ENCODE measurements around the gene MOB3B. TPM values are rescaled to one million over a fixed set of nuclear protein-coding genes. Genes with fewer than 3 reads are reported as not detected.

Gene MOB3B
- total RNA-seq, 1 donor from 2014 or later, result 17.8 TPM

DNA sequence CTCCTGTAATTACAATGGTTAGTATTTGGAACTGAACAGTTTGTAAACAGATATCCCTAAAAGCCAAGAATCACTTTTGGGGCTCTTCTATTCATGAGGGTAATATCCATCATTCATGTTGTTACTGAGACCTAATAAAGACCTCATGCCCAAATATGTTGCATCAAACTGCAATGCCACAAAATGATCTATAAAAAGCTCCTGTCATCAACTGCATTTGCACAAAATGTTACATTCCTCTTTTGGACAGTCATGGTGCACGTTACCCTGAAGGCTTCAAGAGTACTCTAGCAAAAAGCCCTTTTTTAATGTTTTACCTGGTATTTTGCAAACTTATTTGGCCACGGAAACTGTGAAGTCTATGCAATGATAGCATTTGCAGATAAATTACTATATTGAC, 218.4 kb downstream of the MOB3B start:
- Histone ChIP-seq H3K4me1 (no peaks in the 10 kb centered on the region), H3K27me3 (no peaks in the 10 kb centered on the region), H3K27ac (no peak overlapping the region), H3K4me3 (no peak overlapping the region), H3K9me3 (no peaks in the 10 kb centered on the region), H3K36me3 (no peaks in the 10 kb centered on the region)
- ATAC-seq (no peak), DNase-seq (no peak)
- intact Hi-C loops (cut with DNase I), result no loop called here
- no peak for TF ChIP-seq CTCF (IDR thresholded peaks at IDR 0.05)

DNA sequence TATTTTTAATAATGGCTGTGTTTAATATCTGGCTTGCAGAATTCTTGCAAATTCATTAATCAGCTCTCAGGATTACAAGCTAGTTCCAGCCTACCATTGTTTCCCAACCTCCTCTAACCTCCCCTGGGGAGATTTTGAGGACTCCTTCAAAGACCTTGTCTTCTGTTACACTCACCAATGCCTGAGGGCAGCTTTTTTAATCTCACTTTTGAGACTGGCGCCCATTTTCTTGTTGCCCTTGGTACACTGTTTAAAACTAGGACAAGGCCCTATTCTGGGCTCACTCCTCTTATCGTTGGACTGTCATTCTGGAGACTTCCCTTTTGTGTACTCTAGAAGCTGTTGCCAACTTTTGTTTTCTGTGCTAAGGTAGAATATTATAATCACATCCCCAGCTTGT, 219.0 kb downstream of the MOB3B start:
- TF ChIP-seq CTCF (IDR thresholded peaks at IDR 0.05), result no peak
- H3K27ac ChIP-seq, result no peak overlapping the region
- intact Hi-C loops (cut with DNase I), result no loop called here
- DNase-seq (no peak), ATAC-seq (no peak)
- no peaks in the 10 kb centered on the region for H3K27me3 ChIP-seq
- H3K4me1 ChIP-seq, result no peaks in the 10 kb centered on the region
- H3K9me3 ChIP-seq, result no peaks in the 10 kb centered on the region
- no peak overlapping the region for H3K4me3 ChIP-seq
- H3K36me3 ChIP-seq, result no peaks in the 10 kb centered on the region

DNA sequence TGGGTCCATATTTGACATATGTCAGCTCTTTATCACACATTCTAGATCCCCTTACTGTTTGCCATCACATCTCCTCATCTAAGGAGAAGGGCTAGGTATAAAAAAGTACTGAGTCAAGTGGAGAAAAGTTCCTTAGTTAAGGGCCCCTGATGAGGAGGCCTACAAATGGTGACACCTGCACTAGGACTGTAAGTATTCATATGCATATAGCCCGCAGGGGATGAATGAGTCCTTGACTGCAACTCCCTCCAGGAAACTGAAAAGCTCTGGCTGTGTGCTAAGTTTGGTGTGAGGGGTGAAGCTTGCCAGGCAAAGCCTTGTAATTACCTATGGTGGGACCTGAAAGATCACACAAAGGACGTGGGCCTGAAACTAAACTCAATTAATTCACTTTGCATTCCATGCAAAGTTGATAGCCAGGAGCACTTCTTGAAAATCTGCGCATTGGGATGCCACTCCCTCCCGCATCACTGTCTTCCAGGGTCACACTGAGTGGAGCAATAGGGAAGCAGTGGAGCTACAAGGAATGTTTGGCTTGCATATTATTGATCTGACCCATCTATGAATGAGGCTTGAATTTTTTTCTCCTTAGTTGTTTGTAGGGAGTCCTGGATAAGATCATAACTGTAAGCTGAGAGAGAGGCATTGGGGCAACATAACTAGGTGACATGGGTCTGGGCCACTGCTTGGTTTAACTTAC, 220.8 kb downstream of the MOB3B start:
- H3K27ac ChIP-seq, result no peak overlapping the region
- no peak overlapping the region for H3K4me3 ChIP-seq
- no peaks in the 10 kb centered on the region for H3K27me3 ChIP-seq
- TF ChIP-seq CTCF (IDR thresholded peaks at IDR 0.05), result no peak
- ATAC-seq, result no peak
- no peaks in the 10 kb centered on the region for H3K4me1 ChIP-seq
- no peaks in the 10 kb centered on the region for H3K36me3 ChIP-seq
- no peaks in the 10 kb centered on the region for H3K9me3 ChIP-seq
- intact Hi-C loops (cut with DNase I), result no loop called here
- DNase-seq, result no peak

DNA sequence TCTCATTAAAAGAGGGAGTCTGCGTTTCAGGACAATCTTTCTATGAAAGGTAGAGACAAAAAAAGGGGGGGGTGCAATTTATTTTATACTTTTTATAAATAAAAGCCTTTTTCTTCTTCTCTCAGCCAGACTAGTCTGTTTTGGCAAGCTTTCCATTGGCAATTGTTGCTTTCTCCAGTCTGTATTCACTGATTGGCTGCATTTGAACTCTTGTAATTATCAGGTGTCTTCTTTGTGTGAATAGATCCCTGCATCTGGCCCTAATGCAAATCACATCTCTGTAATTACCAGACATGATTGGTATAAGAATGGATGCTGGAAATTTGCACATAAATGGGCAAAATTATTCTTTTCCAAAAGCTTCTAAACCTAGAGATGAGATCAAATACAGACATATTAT, 225.1 kb downstream of the MOB3B start:
- Histone ChIP-seq H3K27ac (no peak overlapping the region), H3K4me3 (no peak overlapping the region), H3K36me3 (no peaks in the 10 kb centered on the region), H3K9me3 (no peaks in the 10 kb centered on the region), H3K4me1 (no peaks in the 10 kb centered on the region), H3K27me3 (no peaks in the 10 kb centered on the region)
- intact Hi-C loops (cut with DNase I), result no loop called here
- no peak for TF ChIP-seq CTCF (IDR thresholded peaks at IDR 0.05)
- ATAC-seq (no peak), DNase-seq (no peak)

- TF ChIP-seq CTCF (IDR thresholded peaks at IDR 0.05), result no peak
- no peak for DNase-seq
- Histone ChIP-seq H3K36me3 (no peaks in the 10 kb centered on the region), H3K27ac (no peak overlapping the region), H3K4me3 (no peak overlapping the region), H3K9me3 (no peaks in the 10 kb centered on the region), H3K27me3 (no peaks in the 10 kb centered on the region), H3K4me1 (no peaks in the 10 kb centered on the region)
- intact Hi-C loops (cut with DNase I), result no loop called here
- no peak for ATAC-seq
Observed at GRCh38 chr9:27303219-27303618, 226.4 kb downstream of the MOB3B start.

DNA sequence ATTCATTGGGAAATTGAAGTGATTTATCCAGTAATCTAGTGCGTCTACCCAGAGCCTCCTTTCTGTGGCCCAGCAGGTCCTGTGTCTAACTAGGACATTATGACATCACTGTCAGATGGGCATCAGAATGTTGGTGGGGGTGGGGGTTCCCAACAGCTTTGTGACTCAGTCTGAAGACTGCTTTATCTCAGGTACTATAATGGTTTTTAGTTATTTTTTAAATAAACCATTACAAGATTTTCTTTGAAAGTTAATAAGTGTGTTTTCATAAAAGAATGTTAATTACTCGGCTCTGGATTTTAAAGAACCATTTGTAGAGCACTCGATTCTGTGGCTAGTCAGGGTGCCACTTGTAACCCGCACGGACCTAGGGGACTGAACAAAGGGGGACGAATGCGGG, 232.6 kb downstream of the MOB3B start, which contains the start of gene EQTN:
EQTN (minus strand) TSS at position 101 of the 400 bp plus-strand sequence; CDS start at position 6, 95 bp downstream.
- Histone ChIP-seq H3K27ac (no peak within 1 kb of the TSS), H3K4me3 (no peak within 1 kb of the TSS), H3K4me1 (no peaks in the 10 kb centered on the region), H3K36me3 (no peaks in the 10 kb centered on the region), H3K27me3 (no peaks in the 10 kb centered on the region), H3K9me3 (no peaks in the 10 kb centered on the region)
- ATAC-seq (no peak), DNase-seq (no peak)
- intact Hi-C loops (cut with DNase I), result no loop called here
- TF ChIP-seq CTCF (IDR thresholded peaks at IDR 0.05), result no peak

All from upper lobe of right lung (tissue), 1 donor.